Bronchial epithelial cell (primary cell): ENCODE data around the gene DHRS1. TPM values are rescaled to one million over a fixed set of nuclear protein-coding genes. Genes with fewer than 3 reads are reported as not detected.

Experiments used
- DNase-seq: peaks from one replicate; pipeline ENCODE4 v3.0.0-alpha.2; 2010; ENCODE audit warnings: low read depth
- FAIRE-seq: peaks from 2 replicates; lab custom pipeline; 2011; peaks lifted over from hg19 to GRCh38; lab: Jason Lieb, UNC
- H3K27me3 ChIP-seq: 2 replicates; pipeline ENCODE4 v1.5.1; 2011; ENCODE audit warnings: low read length; ENCODE audit not compliant: control insufficient read depth, insufficient read depth
- H3K36me3 ChIP-seq: 2 replicates; pipeline ENCODE4 v1.5.1; 2011; ENCODE audit warnings: low read length; ENCODE audit not compliant: control insufficient read depth, insufficient read depth
- H3K4me3 ChIP-seq: 2 replicates; pipeline ENCODE4 v1.5.1; 2011; ENCODE audit warnings: mild to moderate bottlenecking, low read depth, low read length, control low read depth
- total RNA-seq: library from RNA; depleted of rRNA; stranded (reverse); fragments of >200 nt; gene quantifications from 2 replicates; pipeline ENCODE4 v1.2.1, GENCODE V29; 2014
- TF ChIP-seq, protein P1 (sequence below): IDR thresholded peaks from 2 replicates; pipeline ENCODE4 v1.5.1; 2011; ENCODE audit warnings: mild to moderate bottlenecking, moderate library complexity, low read length, control low read depth, inconsistent platforms; ENCODE audit not compliant: insufficient read depth, severe bottlenecking

The DHRS1 gene
- total RNA-seq, 1 donor from 2014 or later: 16.6 TPM

DNA sequence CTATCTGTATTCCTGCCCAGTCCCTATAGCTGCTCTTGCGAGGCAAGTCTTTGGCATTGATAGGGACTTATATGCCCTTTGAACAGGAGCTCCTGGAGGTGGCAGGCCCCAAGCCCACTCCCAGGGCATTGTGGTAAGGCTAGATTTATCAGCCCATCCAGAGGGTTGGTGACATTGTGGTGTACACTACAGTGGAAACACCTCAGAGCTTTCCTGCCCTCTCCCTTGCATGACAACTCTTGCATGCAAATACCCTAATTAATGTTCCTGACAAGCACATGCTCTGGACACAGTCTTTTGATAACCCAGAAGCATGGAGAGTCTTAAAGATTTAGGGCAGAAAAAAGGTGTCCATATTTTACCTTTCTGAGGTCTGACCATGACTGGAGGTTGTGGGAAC, 41.0 kb upstream of the DHRS1 start:
- no peak for DNase-seq
- H3K36me3 ChIP-seq: peaks cover 2% of the 10 kb centered on the region
- TF ChIP-seq, protein P1, sequence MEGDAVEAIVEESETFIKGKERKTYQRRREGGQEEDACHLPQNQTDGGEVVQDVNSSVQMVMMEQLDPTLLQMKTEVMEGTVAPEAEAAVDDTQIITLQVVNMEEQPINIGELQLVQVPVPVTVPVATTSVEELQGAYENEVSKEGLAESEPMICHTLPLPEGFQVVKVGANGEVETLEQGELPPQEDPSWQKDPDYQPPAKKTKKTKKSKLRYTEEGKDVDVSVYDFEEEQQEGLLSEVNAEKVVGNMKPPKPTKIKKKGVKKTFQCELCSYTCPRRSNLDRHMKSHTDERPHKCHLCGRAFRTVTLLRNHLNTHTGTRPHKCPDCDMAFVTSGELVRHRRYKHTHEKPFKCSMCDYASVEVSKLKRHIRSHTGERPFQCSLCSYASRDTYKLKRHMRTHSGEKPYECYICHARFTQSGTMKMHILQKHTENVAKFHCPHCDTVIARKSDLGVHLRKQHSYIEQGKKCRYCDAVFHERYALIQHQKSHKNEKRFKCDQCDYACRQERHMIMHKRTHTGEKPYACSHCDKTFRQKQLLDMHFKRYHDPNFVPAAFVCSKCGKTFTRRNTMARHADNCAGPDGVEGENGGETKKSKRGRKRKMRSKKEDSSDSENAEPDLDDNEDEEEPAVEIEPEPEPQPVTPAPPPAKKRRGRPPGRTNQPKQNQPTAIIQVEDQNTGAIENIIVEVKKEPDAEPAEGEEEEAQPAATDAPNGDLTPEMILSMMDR: no peak

DNA sequence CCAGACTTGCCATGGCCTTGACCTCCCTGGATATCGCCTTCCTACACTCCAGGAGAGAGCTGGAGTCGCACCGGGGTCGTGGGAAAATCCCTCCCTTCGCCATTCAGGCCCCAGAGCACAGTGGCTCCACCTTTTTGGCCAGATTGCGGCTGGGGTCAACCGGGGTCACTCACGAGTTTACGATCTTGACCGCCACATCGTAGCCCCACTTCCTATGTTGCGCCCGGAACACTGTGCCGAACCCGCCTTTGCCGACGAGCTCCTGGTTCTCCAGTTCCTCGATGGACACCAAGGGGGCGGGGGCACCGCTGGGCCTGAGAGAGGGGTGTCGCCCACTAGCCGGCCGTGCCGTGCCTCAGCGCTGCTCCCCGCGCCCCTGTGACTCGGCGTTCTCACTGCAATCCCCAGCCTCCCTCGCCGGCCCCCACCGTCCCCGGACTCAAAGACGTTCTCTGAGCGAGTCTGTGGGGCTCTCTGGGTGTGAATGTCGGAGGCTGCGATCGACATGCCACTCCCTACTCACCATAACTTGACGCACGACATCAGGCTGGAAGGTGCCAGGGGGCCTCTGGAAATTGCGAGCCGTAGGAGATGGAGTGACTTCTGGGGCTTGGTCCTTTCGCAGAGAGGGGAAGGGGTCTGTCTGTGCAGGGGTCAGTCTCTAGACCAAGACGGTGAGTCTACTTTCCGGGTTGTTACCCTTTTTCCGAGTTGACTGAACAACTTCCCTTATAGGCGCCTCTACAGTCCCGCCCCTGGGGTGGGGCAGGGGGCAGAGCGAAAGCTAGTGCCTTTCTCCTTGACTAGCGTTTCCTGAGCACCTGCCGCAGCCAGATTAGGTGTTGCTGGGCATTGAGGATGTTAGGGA, 39.9 kb upstream of the DHRS1 start, which contains the start of gene RIPK3:
Gene RIPK3 (minus strand): TSS at position 708 of the 868 bp plus-strand sequence. CDS start 165 bp downstream, at position 543.
- FAIRE-seq: no peak
- Histone ChIP-seq H3K36me3 (peaks cover 2% of the 10 kb centered on the region), H3K4me3 (peak within 1 kb of the TSS; percentile 48), H3K27me3 (no peaks in the 10 kb centered on the region)
- peak; percentile 46 for DNase-seq
- TF ChIP-seq, protein P1: no peak

More for the DNA sequence above, 41.0 kb upstream of the DHRS1 start:
- no peak for FAIRE-seq
- Histone ChIP-seq H3K27me3 (no peaks in the 10 kb centered on the region), H3K4me3 (no peak overlapping the region)

DNA sequence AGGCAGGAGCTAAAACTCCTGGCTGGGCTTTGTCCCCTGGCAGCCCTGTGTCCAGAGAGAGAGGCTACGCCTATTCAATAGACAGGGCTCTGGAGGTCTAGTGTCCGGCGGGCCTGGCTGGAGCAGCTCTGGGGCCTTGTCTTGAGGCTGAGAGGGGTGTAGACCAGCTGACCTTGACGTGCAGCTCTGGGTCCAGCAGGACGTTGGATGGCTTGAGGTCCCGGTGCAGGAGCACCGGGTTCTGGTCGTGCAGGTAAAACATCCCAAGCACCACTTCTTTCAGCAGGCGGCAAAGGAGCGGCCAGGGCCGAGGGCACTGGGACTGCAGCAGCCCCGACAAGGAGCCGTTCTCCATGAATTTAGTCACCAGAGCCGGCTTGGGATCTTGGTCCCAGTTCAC, 39.3 kb upstream of the DHRS1 start:
- DNase-seq (no peak), FAIRE-seq (no peak)

DNA sequence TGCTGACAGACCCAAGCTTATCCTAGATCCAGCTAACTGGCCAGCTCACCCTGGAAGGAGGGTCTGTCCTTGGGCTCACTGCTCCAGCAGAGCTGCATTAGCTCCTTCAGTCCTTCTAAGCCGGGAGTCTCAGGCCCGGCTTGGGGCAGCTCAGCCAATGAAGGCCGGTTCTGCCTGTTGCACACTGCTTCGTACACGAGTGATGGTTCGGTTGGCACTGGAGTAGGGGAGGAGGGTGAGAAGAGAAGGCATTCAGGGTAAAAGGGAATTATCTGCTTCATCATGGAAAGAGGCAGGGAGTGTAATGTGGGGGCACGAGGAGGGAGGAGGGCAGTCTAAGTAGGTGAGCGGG, 38.2 kb upstream of the DHRS1 start:
- FAIRE-seq: no peak
- no peaks in the 10 kb centered on the region for H3K27me3 ChIP-seq

More for the DNA sequence above, 39.3 kb upstream of the DHRS1 start:
- TF ChIP-seq, protein P1: no peak
- Histone ChIP-seq H3K36me3 (peaks cover 2% of the 10 kb centered on the region), H3K4me3 (no peak overlapping the region), H3K27me3 (no peaks in the 10 kb centered on the region)

DNA sequence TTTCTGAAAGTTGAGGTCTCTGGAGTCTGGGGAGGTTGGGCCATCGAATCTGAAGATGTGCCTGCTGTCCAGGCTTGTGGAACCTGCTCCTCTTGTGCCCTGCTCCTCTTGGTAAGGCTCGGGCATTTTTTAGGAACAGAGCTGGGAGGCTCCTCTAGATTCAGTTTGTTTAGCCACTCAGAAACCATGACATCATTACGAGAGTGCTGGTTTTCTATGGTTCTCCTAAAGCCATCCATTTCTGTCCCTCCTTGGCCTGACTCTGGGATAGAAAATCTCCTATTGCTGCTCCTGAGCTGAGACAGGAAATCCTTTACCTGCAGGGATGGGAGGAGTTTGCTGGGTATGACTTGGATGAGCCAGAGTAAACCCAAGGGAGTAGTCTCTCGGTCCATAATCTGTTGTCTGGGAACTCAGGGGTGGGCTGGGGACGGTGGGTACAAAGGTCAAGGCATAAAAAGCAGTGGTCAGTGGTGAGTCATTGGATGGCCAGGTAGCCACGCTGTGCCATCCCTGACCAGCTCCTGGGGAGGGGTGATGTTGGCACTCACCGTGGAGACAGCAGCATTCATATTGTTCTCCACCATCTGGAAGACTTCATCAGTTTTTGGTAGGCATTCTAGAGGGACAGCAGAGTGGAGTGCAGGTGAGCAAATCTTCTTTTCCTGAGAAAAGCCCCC, 37.7 kb upstream of the DHRS1 start:
- Histone ChIP-seq H3K27me3 (no peaks in the 10 kb centered on the region), H3K4me3 (no peak overlapping the region), H3K36me3 (peaks cover 2% of the 10 kb centered on the region)
- TF ChIP-seq, protein P1: no peak
- FAIRE-seq (peak; percentile 60), DNase-seq (no peak)

More for the DNA sequence above, 38.2 kb upstream of the DHRS1 start:
- DNase-seq: no peak
- TF ChIP-seq, protein P1: no peak
- Histone ChIP-seq H3K36me3 (peaks cover 2% of the 10 kb centered on the region), H3K4me3 (no peak overlapping the region)
